HG02588 (cell line): ENCODE results near the gene KRTAP10-4.
"Not testable (repeated sequence)": the region's sequence is repeated elsewhere in the genome, so short reads cannot be mapped to it uniquely, and the experiment has no call there.

Experiments
- ATAC-seq: cut with Tn5 transposase; IDR thresholded peaks from one replicate; pipeline ENCODE4 v1.9.1; 2021; ENCODE audit warnings: mild to moderate bottlenecking, moderate library complexity; ENCODE audit not compliant: unreplicated experiment

Gene KRTAP10-4

DNA sequence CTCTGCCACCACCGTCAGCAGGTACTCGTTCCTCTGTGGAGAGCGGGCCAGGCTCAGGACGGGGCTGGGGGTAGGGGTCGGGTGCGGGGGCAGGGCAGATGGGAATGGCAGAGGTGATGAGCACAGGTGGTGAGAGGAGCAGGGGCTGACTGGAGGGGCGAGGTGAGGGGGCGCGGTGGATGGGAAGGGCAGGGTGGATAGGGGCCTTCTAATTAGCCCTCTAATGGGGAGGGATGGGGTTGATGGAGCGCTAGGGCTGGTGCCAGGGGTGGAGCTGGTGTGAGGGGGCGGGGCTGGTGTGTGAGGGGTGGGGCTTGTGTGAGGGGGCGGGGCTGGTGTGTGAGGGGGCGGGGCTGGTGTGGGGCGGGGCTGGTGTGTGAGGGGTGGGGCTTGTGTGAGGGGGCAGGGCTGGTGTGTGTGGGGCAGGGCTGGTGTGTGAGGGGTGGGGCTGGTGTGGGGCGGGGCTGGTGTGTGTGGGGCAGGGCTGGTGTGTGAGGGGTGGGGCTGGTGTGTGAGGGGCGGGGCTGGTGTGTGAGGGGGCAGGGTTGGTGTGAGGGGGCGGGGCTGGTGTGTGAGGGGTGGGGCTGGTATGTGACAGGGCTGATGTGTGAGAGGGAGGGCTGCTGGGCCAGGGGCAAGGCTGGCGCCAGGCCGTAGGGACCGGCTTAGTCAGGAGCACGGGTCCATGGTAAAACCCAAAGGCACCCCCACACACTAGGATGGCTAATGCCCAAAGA lies 39.5 kb upstream of the KRTAP10-4 start:
- no peak for ATAC-seq

- no peak for ATAC-seq
Measured at GRCh38 chr21:44534688-44535087, 38.8 kb upstream of the KRTAP10-4 start.

- ATAC-seq = no peak
Measured at GRCh38 chr21:44535963-44536362, 37.6 kb upstream of the KRTAP10-4 start.

GRCh38 chr21:44537930-44538911 lies 35.3 kb upstream of the KRTAP10-4 start:
- ATAC-seq = no peak

- no peak for ATAC-seq
Measured at GRCh38 chr21:44539046-44539445, 34.5 kb upstream of the KRTAP10-4 start.

DNA sequence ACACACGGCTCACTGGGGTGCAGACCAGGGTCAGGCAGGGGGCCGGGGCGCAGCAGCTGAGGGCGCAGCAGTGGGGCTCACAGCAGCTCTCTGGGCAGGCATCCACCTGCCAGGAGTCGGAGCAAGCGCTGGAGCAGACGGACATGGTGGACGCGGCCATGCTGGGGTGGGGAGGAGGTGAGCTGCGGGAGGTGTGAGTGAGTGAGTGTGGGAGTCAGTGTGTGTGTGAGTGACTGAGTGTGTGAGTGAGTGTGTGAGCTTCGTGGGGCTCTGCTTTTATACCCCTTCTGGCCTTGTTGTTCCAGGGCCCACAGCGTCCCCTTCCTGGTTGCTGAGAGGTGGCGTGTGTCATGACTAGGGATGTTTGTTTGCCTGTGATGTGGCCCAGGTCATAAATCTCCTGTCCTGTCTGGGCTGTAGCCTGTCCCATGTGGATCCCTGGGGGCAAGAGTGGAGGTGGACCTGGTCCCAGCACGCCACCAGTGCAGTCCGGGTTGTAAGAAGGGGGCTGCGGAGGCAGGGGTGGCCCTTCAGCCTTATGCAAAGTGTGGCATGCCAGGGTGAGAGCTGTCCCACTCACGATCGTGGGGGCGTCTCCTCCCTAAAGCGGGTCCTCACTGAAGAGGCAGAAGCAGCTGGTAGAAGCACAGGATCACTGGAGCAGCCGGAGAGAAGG lies 33.4 kb upstream of the KRTAP10-4 start, which contains the start of gene KRTAP10-1:
KRTAP10-1 (minus strand) TSS at position 205 of the 676 bp plus-strand sequence; CDS start at position 160, 45 bp downstream.
- ATAC-seq = no peak

- ATAC-seq = no peak
Measured at GRCh38 chr21:44540741-44541288, 32.7 kb upstream of the KRTAP10-4 start.

DNA sequence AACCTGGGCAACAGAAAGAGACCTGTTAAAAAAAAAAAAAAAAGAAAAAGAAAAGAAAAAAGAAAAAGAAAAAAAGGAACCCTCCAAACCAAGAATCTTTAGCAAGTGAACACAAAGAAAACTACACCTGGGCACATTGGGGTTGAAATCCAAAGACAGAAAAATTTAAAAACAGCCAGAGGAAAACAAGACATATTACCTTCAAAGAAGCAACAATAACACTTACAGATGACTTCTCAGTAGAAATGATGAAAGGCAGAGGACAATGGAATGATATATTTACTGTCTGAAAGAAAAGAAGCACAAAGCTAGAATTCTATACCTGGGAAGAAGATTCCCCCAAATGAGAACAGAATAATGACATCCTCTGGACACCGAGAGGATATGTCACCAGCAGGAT lies 30.8 kb upstream of the KRTAP10-4 start:
- ATAC-seq = no peak

DNA sequence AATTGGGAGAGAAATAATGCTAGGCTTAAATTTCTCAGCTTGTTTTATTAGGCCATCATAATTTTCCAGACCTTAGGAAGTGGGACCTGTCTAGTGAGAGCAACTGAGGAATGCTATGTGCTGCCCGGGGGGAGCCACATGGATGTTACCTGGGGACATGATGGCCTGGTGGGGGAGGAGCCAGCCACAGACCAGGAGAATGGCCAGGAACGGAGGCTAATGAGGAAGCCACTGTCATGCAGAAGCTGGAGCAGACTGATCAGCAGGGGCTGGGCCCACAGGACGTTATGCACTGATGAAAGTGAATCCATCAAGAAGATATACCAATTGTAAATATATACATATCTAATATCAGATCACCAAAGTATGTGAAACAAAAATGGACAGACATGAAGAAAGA lies 29.0 kb upstream of the KRTAP10-4 start:
- ATAC-seq = no peak

DNA sequence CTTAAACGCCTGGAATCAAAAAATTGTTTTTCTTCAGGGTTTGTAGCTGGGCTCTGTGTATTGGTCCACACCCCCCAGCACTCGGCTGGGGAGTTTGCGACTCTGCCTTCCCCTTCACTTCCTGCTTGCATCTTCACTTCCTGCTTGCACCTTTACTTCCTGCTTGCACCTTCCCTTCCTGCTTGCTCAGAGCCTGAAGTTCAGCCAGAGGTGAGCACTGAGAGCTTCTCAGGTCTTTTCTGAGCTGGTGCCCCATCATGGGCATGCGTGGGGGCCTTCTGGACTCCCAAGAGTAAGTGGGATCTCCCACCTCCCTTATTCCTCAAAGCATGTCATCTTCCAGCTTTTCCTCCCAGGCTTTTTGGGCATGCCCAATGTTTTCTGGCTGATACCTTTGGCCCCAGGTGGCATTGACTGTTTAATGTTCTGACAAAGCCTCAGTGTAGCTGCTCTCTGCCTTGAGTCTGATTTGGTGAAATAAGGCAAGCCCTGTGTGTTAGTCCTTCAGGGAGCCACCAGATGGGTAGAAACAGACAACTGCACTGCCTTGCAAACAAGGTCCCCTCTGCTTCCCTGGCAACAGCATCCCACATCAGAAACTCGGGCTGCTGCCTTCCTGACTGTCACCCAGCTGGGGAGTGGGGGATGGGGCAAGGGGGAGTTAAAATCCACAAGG lies 25.7 kb upstream of the KRTAP10-4 start:
- no peak for ATAC-seq

GRCh38 chr21:44548381-44548780 lies 25.1 kb upstream of the KRTAP10-4 start:
- no peak for ATAC-seq

DNA sequence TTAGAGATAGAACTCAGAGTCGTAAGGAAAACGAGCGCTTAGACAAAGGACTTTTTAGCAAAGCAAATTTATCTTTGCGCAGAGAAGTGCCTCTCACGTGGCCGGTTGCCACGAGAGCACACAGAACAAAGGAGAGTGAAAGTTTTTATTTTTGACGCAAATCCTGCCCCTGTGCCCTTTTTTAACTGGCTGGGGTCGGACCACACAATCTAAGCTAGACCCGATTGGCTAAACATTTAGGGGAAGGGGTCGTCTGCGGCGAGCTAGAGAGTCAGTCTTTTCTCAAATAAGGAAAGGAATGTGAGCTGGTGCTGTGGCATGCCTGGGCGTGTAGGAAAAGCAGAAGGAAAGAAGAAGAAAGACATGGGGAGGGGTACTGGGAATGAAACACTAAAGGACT lies 24.6 kb upstream of the KRTAP10-4 start:
- ATAC-seq = no peak

DNA sequence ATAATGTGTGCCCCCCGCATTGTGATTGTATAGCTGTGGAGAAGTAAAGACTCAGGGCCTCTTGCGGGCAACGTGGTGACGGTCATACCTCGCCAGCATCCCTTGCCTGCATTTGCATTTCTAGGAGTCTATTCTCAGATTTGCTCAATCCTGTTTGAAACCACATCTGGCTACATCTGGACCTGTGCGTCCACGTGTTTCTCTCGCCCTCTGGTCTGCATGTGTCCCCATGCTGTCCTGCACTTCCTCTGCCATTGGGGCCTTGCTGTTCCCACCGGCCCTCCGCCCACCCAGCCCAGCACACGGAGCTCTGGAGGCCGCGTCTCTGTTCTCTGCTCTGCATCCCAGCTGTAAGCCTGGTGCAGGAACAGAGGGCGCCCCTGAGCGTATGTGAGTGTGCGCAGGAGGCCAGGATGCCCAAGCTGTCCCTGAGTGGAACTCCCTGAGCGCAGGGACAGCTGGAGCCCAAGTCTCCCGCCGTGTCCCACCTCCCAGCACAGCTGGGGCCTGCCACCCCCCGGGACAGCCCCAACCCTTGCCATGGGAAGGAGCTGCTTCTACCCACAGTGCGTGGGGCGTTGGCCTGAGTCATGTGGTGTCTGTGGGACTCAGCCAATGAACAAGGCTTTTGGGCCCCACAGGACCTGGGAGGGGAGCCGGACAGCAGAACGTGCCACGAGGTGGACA lies 23.9 kb upstream of the KRTAP10-4 start:
- no peak for ATAC-seq

GRCh38 chr21:44550285-44550684 lies 23.2 kb upstream of the KRTAP10-4 start:
- ATAC-seq = not testable (repeated sequence)

DNA sequence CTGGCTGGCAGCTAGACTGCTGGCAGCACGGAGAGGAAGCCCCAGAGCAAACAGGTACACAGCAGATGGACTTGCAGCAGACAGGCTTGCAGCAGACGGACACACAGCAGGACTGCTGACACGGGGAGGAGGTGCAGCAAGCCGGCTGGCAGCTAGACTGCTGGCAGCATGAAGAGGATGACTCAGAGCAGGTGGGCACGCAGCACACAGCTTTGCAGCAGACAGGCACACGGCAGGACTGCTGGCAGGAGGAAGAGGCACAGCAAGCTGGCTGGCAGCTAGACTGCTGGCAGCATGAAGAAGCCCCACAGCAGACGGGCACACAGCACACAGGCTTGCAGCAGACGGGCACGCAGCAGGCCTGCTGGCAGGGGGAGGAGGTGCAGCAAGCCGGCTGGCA lies 22.7 kb upstream of the KRTAP10-4 start:
- ATAC-seq = no peak

DNA sequence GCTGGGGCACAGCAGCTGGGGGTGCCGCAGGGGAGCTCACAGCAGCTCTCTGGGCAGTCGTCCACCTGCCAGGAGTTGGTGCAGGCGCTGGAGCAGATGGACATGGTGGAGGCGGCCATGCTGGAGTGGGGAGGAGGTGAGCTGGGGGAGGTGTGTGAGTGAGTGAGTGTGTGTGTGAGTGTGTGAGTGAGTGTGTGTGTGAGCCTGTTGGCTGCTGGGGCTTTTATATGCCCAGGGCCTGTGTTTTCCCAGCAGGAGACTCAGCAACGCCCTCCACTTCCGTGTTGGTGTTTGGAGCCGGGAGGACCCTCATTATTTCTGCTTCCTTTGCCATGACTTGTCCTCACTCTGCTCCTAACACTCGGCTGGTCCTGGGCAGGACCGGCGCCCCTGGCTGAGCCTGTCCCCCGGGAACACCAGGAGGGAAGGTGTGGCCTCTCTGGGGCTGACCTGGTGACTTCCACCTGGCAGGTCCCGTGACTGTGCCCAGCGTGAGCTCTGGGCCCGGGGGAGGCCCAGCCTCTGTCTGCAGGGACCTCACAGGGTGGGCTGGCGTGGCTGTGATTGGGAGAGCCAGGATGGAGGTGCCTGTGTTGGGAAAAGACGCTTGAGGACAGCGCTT lies 22.1 kb upstream of the KRTAP10-4 start, which contains the start of gene KRTAP10-2:
KRTAP10-2 (minus strand) TSS at position 166 of the 622 bp plus-strand sequence; CDS start at position 119, 47 bp downstream.
- no peak for ATAC-seq

DNA sequence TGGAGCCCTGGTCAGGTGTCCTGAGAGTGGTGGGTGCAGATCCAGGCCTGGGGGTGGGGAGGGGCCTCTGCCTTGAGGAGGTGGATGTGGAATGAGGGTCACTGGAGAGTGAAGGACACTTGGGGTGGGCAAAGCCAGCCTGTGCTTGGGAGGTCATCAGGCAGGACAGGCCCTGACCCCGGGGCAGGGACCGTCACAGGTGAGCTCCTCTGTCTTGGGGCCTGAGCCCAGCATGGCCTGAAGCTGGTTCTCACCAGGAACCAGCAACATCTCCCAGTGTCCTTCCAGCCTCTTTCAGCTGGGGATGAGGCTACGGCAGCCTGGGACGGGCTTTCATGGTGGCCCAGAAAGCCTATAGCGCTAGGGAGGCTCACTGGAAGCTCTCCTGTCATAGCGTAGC lies 21.4 kb upstream of the KRTAP10-4 start:
- no peak for ATAC-seq

DNA sequence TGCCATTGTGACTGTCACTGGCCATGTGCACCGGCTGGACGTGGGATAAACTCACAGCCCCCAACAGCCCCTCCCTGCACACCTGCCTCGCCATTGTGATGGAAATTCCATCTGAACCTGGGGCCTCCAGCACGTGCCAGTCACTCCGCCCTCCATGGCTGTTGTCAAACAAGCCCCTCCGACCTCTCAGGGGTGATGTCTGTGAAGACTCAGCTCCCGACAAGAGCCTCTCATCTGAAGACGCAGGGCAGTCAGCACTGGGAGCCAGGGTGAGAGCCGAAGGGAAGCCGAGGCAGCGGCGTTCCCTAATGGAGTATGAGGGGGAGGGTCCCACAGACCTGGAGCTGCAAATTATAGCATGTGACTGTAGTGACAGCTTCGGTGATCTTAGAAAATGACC lies 20.8 kb upstream of the KRTAP10-4 start:
- no peak for ATAC-seq

- no peak for ATAC-seq
Measured at GRCh38 chr21:44555200-44555875, 18.2 kb upstream of the KRTAP10-4 start.
